ENCODE results near the gene CFLAR.

Gene CFLAR

GRCh38 chr2:201219328-201220096 is 103.5 kb downstream of the CFLAR start:
- no peak for DNase-seq (ENCODE audit: low spot score)

DNA sequence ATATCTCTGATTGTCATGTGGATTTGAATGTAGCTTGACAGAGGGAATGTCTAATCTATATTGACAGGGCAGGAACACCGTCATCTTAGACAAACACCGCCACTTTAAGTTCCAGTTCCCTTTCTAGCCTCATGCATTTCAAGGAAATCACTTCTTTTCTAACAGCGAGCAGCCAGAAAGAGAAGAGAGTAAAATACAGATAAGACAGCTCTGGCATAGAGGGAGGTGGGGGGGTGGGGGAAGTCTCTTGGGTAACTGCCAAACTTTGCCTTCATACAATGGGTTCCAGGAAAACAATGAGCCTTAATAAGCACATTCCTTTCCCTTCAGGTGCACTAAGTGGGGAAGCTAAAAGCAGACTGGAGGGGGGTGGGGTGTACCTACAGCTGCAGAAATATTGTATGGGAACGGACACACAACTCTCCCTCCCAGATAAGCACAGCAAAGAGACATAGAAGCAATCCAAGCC is 104.2 kb downstream of the CFLAR start:
- DNase-seq (ENCODE audit: low spot score): no peak

GRCh38 chr2:201223089-201224073 is 107.4 kb downstream of the CFLAR start:
- no peak for DNase-seq (ENCODE audit: low spot score)
